ENCODE measurements around the gene TEN1. TPM values are rescaled to one million over a fixed set of nuclear protein-coding genes. Genes with fewer than 3 reads are reported as not detected.

TEN1 gene
- total RNA-seq, 1 experiment from 2014 or later: 19.3 TPM

DNA sequence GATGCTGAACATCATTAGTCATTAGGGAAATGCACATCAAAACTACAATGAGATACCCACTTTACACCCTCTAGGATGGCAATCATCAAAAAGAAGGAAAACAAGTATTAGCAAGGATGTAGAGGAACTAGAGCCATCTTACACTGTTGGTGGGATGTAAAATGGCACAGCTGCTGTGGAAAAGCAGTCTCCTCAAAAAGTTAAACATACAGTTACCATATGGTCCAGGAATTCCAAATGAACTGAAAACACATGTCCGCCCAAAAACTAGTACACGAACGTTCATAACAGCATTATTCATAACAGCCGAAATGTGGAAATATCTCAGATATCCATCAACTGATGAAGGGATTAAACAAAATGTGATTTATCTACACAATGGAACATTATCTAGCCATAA lies 45.2 kb upstream of the TEN1 start:
- Histone ChIP-seq H2BK12ac (ENCODE audit: insufficient read length, low read depth, low read length) (no peak overlapping the region), H3K56ac (ENCODE audit: insufficient read length, low read depth, low read length) (no peak overlapping the region), H3K4me2 (ENCODE audit: insufficient read depth, insufficient read length, low read length) (no peak overlapping the region), H2BK120ac (ENCODE audit: low read depth, low read length, poor library complexity, severe bottlenecking) (no peak overlapping the region), H3K9ac (ENCODE audit: extremely low read depth, insufficient read length, low read length) (no peak overlapping the region), H3K9me3 (ENCODE audit: control insufficient read depth, low read depth, low read length) (no peaks in the 10 kb centered on the region), H2BK20ac (ENCODE audit: low read depth, low read length, poor library complexity, severe bottlenecking) (no peak overlapping the region), H3K4ac (ENCODE audit: low read depth, low read length) (no peak overlapping the region), H2AFZ (ENCODE audit: low read length) (no peak overlapping the region), H3T11ph (ENCODE audit: low read length) (no peak overlapping the region), H3K23me2 (ENCODE audit: insufficient read length, low read depth, low read length, poor library complexity, severe bottlenecking) (no peaks in the 10 kb centered on the region), H3K27me3 (ENCODE audit: insufficient read depth, low read length) (no peaks in the 10 kb centered on the region), H2AK5ac (ENCODE audit: insufficient read length, low read length) (no peak overlapping the region), H3K18ac (ENCODE audit: insufficient read length, low read depth, low read length) (no peak overlapping the region), H3K79me2 (ENCODE audit: insufficient read depth, low read length) (no peaks in the 10 kb centered on the region), H3K27ac (ENCODE audit: insufficient read length, low read depth, low read length) (no peak overlapping the region), H4K20me1 (ENCODE audit: control insufficient read depth, insufficient read depth, insufficient read length) (no peaks in the 10 kb centered on the region), H3K23ac (ENCODE audit: insufficient read length, low read depth, low read length) (no peak overlapping the region), H3K14ac (ENCODE audit: insufficient read depth, low read length) (no peak overlapping the region), H4K8ac (replicated peaks; ENCODE audit: insufficient read length, low read depth, low read length) (no peak overlapping the region), H4K91ac (ENCODE audit: insufficient read length, low read depth, low read length) (no peak overlapping the region), H2BK5ac (ENCODE audit: insufficient read length, low read length) (no peak overlapping the region), H3K4me1 (ENCODE audit: insufficient read depth, low read length) (no peaks in the 10 kb centered on the region), H4K5ac (ENCODE audit: insufficient read length, low read depth, low read length) (no peak overlapping the region), H2BK15ac (ENCODE audit: low read depth, low read length) (no peak overlapping the region), H3K79me1 (ENCODE audit: insufficient read depth, low read depth, low read length, poor library complexity, severe bottlenecking) (no peaks in the 10 kb centered on the region)
- no peak for DNase-seq
- H3K9me3 Mint-ChIP-seq: no peaks in the 10 kb centered on the region
- TF ChIP-seq CTCF (conservative IDR thresholded peaks at IDR 0.05): no peak
- no CpG with 5 or more reads among the region's 4 CpGs for WGBS (ENCODE audit: extremely low coverage, insufficient read length, low lambda C conversion rate)
- no peaks in the 10 kb centered on the region for H3K27me3 Mint-ChIP-seq (ENCODE audit: low read depth)
- H3K27ac Mint-ChIP-seq: no peak overlapping the region
- peaks cover 3 to 18% (median 8%) of the 10 kb centered on the region in 3 experiments; a peak in 4 of 7 replicates for H3K36me3 Mint-ChIP-seq (ENCODE audit: insufficient read depth in 1 of 3, low read depth in 3 of 3)
- H3K4me3 Mint-ChIP-seq: no peak overlapping the region
- H3K4me1 Mint-ChIP-seq: no peaks in the 10 kb centered on the region

All from H9 (cell line).